Left renal pelvis (tissue), 4 donors: ENCODE results near the gene SPATC1L. TPM values are rescaled to one million over a fixed set of nuclear protein-coding genes. Genes with fewer than 3 reads are reported as not detected.

ENCODE experiments used
- DNase-seq, 4 donors: peaks; one replicate each; pipeline ENCODE4 v3.0.0-alpha.2; 2013; ENCODE audit warnings: low read depth in 4 of 4, low spot score in 3 of 4
- polyA plus RNA-seq, 4 donors: library from polyadenylated mRNA; unstranded; fragments of 120-200 nt; gene quantifications; one replicate each; pipeline ENCODE4 v1.2.1, GENCODE V29; 2013; ENCODE audit not compliant: insufficient read length in 4 of 4

SPATC1L gene
- polyA plus RNA-seq, 4 donors, result 5.9 to 15.6 (median 12.5) TPM

DNA sequence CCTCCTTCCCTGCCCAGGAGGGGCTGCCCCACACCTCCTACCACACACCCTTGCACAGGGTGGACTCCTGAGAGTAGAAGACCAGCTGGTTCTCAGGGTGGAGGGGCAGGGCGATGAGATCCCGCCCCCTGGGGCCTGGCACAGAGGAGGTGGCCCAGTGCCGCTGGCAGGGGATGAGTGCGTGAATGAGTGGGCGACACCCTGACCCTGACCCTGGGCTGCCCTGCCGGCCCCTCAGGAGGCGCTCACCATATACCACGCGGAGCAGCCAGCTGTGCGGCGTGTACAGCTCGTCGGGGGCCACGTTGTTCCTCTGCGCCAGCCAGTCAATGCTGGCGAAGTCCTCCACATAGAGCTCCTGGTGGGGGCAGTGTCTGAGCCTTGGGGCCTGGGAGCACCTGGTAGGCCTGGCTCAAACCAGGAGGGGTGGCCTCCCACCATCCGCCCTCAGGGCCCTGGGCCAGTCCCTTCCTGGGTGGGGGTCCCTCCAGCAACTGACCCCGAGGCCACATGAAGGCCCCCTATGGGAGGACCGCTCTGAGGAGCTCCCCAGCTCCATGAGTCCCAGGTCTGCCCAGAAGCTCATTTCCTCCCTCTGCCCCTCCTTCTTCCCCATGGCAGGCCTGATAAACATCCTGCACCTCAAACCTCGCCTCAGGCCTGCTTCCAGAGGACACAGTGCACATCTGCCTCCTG is 31.3 kb upstream of the SPATC1L start:
- DNase-seq, result no peak

DNA sequence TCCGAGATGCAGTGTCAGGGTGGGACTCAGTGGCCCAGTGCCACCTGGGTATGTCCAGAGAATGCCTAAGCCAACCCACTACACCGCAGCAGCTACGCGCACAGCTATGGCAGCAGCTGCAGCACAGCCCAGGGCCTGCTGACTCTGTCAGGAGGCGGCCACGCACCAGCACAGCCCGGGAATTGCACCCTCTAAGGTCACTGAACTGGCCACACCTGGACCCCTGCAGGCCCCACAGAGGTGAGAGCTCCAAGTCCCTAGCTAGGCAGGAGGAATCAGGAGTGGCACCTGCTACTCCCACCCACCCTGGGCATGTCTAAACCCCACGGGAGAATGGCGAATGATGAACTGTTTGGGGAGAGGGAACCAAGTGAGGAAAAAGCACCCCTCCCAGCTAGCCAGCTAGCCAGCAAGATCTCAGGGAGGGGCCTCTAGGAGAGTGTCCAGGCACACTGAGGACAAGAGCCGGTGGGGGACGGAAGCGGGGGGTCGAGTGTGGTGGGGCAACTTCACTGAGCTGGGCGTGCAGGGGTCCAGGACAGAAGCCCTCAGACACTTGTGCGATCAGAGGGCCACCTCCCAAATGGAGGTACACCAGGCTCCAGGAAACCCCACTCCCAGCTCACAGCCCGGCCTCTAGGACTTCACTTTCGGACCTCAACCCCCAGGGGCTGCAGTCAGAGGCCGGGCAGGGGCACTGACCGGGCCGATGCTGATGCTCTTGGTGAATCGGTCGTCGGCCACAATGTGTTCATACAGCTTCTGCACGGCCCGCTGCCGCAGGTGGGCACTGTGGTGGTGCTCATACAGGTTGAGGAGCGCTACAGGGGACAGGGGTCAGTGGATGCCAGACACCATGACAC is 30.4 kb upstream of the SPATC1L start:
- no peak for DNase-seq

DNA sequence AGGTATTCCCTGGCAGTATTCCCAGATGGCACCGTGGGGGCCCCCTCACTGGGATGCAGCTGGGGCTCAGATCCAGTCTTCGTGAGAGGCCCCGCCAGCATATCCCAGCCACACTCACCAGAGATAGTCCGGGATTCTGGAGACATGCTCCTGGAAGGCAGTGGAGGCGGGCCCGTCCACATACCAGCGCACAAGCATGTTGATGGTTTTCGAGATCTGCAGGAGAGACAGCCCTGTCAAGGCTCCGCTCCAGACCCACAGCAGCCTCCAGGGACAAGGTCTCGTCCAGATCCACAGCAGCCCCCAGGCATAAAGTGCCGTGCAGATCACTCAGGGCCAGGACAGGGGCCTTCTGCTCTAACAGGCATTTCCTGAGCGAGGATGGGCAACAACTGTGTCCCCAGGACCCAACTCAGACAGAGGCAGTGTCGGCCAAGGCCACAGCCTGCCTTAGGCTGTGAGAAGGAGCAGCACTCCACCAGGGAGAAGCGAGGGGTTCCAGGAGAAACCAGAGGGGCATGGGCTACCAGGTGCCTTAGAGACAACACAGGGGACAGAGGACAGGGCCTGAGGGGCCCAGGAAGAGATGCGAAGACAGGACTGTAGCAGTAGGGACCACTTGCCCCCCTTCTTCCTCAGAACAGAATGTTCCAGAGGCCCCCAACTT is 29.5 kb upstream of the SPATC1L start:
- no peak for DNase-seq

DNA sequence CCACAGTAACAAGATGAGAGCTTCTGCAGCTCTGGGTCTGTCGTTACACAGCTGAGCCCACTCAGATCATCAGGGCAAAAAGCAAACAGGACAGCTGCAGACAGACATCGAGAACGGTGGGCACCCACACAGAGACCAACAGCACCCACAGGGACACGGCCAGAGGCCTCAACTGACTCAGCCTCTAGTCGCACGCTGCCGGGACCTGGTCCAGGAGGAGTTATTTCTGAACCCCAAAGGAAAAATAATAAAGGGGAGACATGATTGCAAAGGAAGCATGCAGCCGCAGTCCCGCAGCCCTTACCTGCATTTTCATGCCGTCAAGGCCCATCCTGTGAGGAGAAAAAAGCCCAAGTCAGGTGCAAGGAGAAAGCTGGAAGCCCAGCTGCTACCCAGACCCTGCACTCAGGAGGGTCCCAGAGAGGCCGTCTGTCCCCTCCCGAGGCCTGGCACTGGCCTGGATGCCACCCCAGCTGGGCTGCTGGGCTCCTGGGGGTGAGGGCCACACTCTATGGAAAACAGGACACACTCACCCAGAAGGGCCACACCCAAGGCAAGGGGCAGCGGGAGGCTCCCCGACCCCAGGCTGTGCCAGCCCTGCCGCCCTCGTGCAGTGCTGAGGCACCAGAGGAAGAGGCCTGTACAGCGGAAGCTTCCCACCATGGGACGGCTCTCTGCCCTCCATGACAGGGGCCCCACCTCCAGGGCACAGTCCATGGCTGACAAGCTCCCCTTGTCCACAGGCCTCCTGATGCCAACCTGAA is 28.6 kb upstream of the SPATC1L start:
- DNase-seq, result no peak

DNA sequence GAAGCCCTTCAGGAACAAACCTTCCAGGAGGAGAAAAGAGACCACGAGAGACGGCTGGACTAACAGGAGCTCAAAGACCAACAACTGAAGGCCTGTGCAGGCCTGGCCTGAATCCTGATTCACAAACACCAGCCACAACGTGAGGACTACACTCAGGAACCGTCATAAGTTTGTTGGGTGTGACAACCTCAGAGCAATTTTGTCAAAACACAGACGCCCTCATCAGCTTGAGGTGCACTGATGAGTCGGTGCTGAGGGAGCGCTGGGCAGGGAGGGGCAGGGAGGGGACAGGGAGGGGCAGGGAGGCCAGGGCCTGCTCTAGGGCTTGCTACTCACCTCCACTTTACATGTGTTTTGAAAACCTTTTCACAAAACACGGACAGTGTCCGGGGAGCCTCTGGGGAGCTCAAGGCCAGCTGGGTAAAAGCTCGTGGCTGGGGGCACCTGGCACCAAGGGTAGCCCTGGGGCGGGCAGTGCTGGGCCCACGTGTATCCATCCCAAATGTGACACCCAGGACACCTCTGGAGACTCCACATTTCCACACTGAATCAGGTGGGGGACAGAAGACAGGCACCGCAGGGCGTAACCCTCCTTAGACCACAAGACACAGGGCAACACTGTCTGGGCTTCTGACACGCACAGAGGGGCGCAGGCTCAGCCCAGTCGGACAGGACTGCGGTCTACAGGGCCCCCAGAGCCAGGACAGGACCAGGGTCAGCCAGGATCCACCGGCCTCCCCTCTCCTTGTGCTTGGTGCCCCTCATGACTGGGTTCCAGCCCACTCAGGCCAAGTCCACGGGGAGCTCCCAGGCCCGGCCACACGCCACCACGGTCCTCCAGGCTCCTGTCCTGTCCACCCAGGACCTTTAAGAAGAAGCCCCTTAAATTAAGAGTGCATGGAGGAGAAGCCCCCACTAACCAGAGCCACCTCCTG is 27.8 kb upstream of the SPATC1L start:
- no peak for DNase-seq

DNA sequence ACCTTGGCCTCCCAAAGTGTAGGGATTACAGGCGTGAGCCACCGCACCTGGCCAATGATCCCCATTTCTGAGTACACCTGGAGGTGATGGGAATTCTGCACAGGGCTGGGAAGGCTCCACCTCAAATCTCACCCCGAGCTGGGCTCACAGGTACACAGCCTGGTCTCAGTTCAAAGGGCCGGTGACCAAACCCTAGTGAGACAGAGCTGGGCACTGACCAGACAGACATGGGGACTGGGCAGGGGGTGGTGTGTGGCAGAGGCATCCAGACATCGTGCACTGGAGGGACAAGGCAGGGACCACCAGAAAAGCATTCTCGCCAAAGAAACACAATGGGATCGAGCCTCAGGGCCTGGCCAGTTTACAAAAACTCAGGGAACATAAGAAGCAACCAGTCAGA is 27.1 kb upstream of the SPATC1L start:
- DNase-seq, result no peak

DNA sequence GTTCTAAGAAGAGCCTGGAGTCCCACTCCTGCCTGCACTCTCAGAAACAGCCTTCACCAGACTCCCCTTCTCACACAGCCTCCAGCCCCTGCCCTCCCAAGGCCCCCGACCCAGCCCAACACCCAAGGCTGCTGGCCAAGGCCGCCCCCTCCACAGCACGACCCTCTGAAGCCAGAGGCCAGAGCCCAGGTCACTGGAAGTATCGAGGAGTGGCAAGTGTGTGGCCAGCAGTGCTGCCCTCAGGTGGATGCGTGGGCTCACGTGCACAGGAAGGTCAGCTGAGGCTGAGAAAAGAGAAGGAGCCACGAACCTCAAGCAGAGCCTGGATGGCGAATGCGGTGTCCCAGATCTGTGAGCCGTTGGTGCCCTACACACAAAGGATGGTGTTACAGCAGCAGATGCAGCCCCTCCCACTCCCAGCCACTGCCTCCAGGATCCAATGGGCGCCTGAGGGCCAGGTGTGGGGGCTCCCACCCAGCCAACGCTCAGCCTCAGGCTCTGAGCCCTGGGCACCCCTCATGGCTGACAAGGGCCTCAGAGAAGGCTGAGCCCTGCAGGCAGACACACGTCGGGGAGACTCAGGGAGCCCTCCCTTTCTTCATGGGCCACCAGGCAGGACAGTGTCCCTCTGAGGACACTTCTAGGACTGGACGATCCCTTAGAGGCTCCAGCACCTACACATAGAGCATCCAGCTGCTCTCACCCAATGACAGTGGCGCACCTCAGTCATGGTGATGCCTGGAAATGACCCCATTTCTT is 26.3 kb upstream of the SPATC1L start:
- DNase-seq, result no peak

DNA sequence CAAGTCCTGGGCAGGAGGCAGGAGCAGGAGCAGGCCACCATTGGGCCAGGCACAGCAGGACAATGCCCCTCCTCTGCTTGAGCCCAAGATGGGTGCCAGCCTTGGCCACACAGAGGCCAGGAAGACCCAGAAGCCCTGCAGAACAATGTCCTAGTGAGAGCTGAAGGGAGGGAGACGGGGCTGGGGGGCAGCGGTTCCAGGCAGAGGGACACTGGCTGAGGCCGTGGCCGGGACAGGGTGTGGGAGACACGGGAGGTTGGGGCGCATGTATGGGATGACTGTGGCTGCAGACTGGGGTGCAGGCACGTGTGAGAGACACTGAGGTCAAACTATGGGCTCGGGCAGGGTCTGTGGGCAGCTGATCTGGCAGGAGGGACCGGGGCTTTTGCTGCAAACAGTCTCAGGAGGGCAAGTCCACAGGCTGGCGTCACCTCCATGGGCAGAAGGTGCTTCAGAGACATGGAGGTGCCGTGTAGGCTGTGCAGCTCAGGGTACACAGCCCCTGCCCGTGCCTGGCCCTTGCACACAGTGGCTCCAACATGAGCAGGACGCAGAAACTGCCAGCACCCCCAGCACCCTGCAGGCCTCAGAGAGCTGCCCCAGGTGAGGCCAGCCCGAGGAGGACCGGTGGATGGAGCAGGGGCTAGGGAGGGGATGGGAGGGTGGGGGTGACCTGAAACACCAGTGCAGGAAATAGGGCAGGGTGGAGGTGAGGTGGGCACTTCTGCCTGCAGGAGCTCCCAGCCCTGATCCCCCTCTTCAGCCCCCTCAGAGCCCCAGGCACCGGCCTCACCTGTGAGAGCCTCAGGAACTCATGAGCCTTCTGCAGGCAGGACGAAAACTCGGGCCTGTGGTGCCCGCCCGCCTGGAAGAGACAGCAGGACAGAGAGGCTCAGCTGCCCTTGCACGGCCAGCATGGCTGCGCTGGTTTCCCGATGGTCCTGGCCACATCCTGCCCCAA is 24.8 kb upstream of the SPATC1L start:
- DNase-seq, result no peak

DNA sequence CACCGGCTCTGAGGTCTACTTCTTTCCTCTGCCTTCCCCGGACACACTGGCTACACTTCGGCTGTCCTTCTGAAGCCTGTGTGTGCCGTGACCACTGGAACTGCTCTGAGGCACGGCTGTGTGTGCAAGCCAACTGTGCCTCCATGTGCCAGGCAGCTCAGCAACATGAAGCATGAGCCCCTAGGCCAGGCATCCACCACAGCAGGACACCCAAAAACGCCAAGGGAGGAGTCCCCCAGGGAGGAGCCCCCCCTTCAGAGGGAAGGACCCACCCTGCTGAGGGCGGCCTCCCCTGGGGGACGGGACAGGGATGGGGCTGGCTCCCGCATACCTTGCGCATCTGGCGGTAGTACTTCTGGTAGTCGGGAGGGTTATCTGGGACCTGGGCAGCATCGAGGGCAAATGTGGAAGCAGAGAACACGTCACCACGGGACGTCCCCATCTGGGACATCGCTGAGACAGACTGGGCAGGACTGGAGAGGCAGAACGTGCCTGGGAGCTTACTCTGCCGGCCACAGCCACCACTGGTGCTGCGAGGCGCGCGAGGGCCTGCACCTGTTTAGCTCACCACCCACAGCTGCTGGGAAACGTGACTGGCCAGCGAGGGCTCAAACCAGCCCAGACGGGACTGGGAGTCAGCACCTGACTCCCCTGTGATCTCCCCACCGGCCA is 23.8 kb upstream of the SPATC1L start:
- no peak for DNase-seq

DNA sequence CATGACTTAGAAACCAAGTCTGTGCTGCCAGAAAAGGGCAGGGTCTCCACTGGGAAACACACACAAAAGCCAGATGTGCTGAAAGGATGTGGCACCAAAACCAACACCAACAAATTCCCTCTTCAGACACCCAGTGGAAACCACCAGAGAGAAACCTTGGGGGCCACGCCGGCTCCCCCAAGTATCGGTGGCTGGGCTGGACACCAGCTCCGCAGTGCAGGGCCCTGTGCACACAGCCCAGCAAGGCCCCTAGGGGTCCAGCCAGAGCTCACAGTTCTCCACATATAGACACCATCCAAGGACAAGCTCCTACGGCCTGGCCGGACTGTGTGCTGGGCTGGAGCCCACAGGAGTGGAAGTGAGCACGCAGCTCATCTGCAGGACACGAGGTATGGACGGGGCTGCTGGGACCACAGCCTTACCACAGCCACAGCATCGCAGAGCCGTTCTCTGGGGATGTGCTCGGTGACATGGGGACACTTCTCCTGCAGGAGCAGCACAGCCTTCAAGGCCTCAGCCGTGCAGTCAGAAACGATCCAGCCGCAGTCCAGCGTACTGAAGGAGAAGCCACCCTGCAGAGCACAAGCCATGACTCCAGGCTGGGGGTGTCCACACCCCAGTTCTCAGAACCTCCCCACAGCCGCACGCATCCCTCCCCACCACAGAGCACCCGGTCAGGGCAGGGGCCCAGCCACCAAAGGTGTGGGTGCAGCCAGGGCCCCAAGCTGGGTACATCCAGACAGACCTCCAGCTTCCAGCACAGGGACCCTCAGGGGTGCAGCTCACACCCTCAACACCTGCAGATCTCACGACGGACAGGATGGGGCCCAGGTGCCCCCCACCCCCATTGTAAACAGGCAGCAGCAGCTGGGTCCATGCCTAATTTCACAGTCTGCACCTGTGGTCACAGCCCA is 23.0 kb upstream of the SPATC1L start:
- no peak for DNase-seq

DNA sequence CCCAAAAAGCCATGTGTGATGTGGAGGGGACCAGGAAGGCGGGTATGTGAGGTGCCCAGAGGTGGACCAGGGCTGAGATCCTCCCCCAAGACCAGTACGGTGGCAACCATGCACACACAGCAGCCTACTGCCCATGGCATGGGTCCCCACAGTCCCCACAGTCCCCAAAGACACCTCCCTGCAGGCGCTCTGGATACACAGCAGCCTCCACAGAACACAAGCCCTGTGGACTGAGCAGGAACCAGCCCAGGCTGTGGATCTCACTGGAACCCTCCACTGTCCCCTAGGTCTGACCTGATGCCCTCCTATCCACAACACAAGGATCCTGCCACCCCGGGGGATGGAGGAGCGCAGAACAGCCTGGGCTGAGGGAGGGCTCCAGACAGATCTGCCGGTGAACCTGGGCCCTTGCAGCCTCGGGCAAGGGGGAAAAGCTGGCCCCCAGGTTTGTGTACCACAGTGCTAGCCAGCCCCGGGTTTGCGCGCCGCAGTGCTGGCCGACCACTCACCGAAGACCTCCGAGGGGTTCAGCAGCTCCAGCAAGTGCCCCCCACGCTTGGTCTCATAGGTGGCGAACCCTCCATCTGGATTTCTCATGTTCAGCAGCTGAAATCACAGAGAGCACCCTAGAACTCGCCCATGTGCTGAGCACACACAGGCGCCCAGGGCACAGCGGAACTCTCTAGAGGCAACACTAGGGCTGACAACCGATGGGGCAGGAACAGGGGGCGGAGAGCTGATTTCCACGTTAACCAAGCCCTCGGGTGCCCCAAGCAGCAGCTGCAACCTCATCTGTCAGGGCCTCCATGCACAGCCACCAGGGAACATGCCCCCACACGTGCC is 22.1 kb upstream of the SPATC1L start:
- no peak for DNase-seq

DNA sequence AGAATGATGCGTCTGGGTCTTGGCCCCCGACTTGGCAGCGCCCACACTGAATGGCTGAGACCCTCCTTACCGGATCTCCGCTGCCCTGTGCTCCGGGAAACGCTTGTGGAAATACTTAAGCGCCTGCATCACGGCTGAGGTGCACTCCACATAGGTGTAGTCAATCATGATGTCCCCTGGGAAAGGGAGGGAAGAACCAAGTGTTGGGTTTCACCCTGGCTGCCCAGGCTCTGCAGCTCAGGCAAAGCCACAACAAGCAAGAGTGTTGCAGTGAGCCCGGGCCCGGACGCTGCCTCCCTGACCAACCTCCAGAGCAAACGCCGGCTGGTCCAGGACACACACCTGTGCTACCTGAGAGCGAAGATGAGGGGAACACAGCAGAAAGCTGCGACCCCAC is 21.5 kb upstream of the SPATC1L start:
- no peak for DNase-seq

DNA sequence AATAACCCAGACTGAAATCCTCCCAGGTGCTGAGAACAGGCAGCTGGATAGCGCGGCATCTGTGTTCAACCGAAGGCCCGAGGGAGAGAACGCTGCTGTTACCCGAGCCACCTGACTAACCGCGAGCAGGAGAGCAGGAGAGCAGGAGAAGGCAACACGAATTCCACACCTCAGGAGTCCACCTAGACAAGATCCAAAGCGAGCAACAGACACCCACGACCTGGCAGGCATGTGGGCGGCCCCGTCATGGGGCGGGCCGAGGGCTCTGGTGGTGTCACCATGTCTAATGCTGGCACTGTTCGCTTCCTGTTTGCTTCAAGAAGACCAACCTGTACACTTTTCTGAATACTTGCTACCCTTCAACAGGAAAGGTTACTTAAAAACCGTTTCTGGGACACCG is 20.9 kb upstream of the SPATC1L start:
- no peak for DNase-seq

DNA sequence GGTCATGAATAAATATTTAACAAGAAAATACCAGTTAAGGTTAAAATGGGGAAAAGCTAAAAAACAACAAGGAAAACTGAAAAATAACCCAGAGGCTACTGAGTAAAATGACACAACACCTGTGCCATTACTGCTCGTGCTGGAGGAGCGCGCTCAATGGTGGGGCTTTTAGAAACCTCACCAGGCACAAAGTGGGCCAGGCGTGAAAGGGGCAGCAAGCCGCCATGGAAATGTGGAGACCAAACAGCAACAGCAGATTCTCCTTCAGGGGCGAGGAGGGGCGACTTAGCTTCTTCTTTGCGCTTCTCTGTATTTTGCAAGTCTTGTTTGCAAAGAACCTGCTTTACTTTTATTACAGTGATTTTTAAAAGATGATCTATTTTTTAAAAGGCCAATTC is 18.9 kb upstream of the SPATC1L start:
- DNase-seq, result no peak

DNA sequence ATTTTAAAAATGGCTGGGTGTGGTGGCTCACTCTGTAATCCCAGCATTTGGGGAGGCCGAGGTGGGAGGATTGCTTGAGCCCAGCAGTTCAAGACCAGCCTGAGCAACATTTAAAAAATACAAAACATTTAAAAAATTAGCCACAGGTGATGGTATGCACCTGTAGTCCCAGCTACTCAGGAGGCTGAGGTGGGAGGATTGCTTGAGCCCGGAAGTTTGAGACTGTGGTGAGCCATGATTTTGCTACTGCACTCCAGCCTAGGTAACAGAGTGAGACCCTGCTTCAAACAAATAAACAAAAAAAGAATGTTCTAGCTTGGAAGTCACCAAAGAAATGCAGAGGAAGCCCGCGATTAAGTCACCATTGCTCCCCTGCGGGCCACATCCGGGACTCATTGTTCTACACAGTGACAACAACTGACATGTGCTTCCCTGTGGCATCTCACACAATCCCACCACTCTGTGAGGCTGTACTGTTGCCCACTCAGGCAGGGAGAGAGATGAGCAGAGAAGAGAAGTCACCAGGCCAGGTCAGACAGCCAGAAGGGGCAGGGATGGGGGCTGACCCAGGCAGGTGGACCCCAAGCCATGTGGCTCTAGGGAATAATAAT is 18.4 kb upstream of the SPATC1L start:
- DNase-seq, result no peak
